Stimulated activated CD4-positive, alpha-beta T cell treated with anti-CD3 and anti-CD28 coated beads, Interleukin-1b, Interleukin-23, amount 100 ng/mL, for 24 hours (primary cell): ENCODE data around the gene SDC1.
"Not testable (repeated sequence)": the region's sequence is repeated elsewhere in the genome, so short reads cannot be mapped to it uniquely, and the experiment has no call there.

ENCODE experiments used
- DNase-seq, 4 experiments: peaks; one replicate each; pipeline ENCODE4 v3.0.0-alpha.2; 2020; ENCODE audit warnings: low read depth in 4 of 4, low spot score in 1 of 4

Gene SDC1

DNA sequence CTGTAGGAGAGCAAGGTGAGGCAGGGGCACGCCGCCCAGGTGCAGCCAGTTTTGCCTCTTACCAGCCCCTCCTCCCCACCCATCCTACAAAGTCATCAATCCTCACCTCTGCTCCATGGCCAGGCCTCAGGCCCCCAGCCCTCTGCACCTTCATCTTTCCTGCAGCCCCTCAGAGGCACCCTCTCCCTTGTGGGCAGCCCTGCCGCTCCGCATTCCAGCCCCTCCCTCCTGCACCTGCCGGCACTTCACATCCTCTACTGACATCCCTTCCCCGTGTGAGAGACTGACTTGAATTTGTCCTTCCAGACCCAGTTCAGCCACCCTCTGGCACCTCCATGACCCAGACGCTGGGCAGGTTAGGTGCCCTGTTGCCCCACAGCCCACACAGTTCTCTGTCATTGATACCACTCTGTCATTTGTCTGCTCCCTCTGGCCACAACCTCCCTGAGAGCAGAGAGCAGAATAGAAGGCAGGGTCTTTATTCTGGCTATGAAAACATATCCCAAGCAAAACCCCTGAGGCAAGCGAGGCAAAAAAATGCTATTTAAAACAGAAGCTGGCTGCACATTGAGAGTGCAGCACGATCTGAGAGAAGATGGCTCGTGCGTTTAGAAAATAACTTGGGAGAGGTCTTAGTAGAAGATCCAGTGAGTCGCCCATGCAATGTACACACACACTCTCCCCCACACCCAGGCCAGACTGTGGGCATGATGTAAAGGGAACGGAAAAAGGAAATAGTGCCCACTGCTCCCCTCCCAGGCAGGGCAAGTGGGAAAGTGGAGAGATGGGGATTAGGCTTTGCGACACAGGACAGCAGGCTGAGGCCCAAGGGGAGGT, 25.9 kb downstream of the SDC1 start:
- DNase-seq, result no peak

DNA sequence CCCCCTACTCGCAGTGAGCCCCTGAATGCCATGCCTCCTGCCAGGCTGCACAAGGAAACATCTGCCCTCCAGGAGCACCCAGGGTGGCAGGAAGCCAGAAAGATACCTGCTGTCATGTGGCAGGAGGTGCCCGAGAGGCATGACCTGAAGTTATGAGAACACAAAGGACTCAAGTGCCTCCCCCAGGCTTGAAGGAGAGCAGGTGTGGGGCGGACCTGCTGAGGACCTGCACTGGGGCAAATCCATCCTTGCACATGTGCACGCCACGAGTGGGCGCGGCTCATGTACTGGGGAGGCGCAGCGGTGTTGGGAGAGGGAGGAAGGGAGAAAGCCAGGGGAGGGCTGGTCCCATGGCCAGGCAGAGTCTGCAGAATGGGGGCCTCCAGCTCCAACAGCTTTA, 26.9 kb downstream of the SDC1 start:
- no peak for DNase-seq

- no peak for DNase-seq
Measured at GRCh38 chr2:20197192-20197591, 27.7 kb downstream of the SDC1 start.

GRCh38 chr2:20196657-20197161, 28.2 kb downstream of the SDC1 start:
- DNase-seq, result no peak

DNA sequence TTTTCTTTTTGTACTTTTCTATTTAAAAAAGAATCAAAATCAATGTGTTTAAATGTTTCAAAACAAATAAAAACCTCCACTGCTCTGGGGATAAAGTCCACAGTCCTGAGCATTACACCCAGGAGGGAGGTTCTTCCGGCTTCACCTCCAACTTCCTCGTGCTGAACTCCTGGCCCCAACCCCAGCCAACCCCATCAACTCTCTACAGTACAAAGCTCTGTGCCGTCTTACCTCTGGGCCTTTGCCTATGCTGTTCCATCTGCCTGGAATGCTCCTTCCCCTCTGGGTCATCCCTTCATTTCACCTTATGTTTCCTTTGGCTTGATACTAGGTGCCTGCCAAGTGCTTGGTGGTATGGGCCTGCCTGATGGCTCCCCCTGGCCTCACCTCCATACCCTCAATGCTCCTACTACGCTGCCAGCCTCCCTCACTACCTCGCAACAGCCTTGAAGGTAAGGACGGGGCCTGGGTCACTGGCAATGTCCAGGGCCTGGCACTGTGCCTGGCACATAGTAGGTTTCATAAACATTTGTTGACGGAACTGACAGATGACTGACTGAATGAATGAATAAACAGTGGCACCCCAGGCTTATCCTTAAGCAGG, 28.8 kb downstream of the SDC1 start:
- DNase-seq, result no peak

DNA sequence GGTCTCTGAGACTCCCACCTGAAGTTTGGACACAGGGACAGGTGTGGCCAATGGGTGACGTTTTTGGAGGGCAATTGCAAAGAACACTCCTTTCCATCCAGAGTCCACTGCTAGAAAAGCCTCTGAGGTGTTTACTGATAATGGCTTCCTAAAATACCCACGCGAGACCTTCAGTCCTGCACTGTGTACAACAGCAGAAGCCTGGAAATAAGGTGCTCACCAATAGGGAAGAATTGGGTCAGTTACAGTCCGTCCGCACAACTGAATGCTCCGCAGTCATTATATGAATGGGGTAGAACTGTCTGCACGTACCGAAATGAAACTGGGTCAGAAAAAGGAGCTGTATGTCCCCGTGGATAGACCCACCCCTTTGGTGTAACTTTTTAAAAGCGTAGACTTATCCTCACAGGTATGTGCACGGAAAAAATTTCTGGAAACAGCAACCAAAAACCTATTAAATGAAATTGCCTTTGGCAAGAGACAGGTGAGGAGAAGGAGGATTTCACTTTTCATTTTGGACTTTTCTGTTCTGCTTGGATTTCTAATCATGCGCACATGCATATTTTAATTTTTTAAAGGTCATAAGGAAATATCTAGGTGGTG, 29.4 kb downstream of the SDC1 start:
- no peak for DNase-seq

DNA sequence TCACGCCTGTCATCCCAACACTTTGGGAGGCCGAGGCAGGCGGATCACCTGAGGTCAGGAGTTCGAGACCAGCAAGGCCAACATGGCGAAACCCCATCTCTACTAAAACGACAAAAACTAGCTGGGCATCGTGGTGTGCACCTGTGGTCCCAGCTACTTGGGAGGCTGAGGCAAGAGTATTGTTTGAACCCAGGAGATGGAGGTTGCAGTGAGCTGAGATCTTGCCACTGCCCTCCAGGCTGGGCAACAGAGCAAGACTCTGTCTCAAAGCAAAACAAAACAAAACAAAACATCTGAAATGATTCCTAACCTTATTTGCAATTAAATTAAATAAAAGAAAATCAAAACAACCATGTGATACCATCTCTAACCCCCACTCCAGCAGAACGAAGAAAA, 29.9 kb downstream of the SDC1 start:
- not testable (repeated sequence) for DNase-seq

GRCh38 chr2:20194097-20195015, 30.6 kb downstream of the SDC1 start:
- DNase-seq, result no peak

GRCh38 chr2:20193185-20193584, 31.7 kb downstream of the SDC1 start:
- no peak for DNase-seq

GRCh38 chr2:20192781-20193180, 32.1 kb downstream of the SDC1 start:
- no peak for DNase-seq

DNA sequence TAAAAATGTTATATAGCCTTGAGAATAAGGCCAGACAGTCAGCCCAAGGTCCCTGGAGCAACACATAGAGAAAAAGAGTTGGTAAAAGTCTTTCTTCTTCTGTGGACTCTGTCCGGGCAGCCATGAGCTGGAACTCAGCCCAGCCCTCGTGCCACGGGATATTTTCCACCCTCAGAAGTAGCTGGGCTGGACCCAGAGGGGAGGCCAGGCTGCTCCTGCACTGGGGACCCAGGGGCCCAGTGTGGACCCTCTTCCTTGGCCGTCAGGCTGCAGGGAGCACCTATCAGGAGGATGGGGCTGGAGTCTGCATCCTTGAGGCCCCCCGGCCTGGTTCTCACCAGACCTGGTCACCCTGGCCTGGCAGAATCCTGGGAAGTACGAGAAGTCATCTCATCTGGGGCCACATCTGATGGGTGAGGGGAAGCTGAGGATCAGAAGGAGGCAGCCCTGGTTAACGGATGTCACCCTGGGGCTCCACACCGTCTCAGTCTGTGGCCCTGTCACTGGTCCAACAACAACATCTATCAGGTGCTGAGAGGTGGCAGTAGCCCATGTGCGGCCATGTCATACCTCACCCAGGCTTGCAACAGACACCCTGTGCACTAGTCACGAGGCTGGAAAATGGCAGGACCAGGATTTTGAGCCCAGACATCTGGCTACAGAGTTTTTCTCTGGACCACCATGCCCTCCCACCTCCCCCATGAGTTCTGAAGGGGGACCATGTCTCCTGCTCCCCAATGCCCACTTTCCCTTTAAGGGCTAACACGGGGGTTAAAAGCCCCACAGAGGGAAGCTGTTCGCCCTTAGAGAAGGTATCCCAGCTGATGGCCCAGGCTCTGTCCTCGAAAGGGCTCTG, 33.0 kb downstream of the SDC1 start:
- DNase-seq, result no peak

GRCh38 chr2:20190876-20191713, 33.8 kb downstream of the SDC1 start:
- no peak for DNase-seq

- DNase-seq, result no peak
Measured at GRCh38 chr2:20190170-20190569, 34.8 kb downstream of the SDC1 start.

DNA sequence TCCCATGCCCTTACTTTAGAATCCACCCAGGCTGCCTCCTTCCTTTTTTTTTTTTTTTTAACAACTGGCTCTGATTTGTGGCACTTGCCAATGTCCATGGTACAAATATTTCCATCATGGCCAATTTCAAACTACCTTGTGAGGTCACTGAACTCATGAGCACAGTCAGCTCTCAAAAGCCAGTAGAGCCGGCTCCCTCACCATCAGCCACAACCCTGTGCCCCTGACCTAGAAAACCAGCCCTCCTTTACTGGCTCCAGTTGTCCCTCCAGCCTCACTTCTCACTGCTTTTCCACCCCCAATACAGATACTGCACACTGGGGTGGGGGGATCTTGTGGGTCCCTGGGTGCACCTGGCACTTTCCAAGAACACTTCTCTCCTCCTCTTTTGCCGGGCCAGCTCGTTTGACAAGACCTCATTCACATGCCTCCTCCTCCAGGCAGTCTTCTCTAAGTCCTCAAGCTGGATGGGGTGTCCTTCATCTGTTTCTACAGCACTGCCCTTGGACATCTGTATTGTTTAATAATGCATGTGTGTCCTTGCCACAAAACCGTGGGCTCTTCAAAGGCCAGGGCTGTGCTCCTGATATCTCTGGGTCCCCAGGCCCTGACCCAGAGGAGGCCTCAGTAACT, 35.5 kb downstream of the SDC1 start:
- no peak for DNase-seq

DNA sequence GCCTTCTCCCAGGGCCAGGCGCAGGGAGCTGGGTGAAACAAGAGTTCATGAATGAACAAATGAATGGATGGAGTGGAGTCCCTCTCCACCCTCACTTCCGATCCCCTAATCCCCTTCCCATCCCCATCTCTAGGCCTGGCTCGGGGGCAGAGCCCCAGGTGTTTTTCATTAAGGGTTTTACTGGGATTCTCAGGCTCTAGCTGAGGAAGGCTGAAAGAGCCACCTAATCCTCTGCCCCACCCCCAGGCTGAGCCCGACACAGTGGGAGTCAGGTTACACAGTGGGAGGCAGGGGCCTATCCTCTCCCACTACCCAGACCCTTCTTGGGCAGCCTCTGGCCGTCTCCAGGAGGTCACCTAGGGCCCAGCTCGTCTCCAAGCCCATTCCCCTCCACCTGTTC, 36.1 kb downstream of the SDC1 start:
- DNase-seq, result no peak

DNA sequence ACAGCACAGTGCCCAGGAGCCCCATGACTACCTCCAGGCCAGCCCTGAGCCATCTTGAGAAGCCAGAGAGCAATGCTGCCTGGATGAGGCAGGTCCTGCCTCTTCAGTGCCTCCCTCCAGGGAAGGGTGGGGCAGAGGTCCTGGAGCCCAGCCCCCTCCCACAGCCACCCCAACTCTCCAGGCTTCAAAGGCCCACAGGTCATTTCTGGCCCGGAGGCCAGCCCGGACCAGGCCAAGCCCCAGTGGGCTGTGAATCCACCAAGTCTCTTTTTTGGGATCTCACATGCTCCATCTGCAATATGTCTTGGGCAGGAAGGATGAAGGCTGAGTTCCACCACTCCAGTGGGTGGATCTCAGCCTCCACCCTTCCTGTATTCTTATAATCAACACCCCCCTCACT, 36.7 kb downstream of the SDC1 start:
- no peak for DNase-seq

DNA sequence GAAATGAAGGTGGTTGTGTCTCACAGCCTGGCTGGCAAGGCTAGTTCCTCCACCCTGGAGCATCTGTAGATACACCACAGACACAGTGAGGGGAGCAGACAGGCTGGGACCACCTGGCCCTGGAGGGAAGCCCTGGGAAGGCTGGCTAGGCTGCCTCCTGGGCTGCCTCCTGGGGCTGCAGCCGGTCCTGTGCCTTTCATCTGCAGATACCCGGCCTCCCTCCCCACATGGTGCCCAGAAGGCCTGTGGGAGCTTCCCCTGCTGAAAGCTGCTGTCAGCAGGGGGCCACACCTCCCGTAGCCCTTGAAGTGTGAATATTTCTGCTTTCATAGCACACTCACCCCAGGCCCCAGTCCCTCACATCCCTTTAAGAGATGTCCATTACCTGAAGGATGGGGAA, 37.6 kb downstream of the SDC1 start:
- no peak for DNase-seq

DNA sequence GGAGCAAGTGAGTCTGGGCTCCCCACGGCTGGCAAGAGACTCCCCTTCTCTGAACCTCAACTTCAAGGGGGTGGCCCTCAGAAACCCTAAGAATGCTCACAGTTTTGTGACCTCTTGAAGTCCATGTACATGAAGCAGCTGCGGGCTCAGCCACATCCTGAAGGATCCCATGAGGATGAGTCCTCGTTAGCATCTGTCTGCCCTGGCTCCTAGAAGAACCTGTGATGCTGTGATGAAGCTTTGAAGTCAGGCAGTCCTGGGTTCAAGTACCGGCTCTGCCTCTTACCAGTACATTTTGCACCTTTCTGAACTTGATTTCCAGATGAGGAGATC, 38.1 kb downstream of the SDC1 start:
- no peak for DNase-seq
